Lower leg skin (tissue), 4 donors: ENCODE results near the gene CTNND1. TPM values are rescaled to one million over a fixed set of nuclear protein-coding genes. Genes with fewer than 3 reads are reported as not detected.

ENCODE experiments used
- DNase-seq, 2 donors: peaks; one replicate each; pipeline ENCODE4 v3.0.0-alpha.2; 2019; ENCODE audit warnings: low spot score in 2 of 2
- H3K4me3 ChIP-seq: fragments of 200-600 bp; sonication (generic); 2 replicates; pipeline ENCODE4 v1.5.1; 2017; ENCODE audit warnings: mild to moderate bottlenecking, low read depth; ENCODE audit not compliant: poor library complexity, severe bottlenecking
- POLR2A ChIP-seq, 2 donors: fragments of 450-650 bp; IDR thresholded peaks; one replicate each; pipeline ENCODE4 v1.6.1; 2016 to 2017; ENCODE audit warnings: antibody characterized with exemption in 2 of 2, mild to moderate bottlenecking in 1 of 2, moderate library complexity in 1 of 2
- WGBS, 2 donors: methylation state at CpG; one replicate each; pipeline ENCODE4 v1.1.5; 2018; 5-methylcytosine and 5-hydroxymethylcytosine counted together
- intact Hi-C: fragments of 100-400 bp; cut with DNase I; formaldehyde crosslinking; loops from one replicate; pipeline ENCODE4 v1.15.0; 2023; ENCODE audit warnings: low total_unique reads
- total RNA-seq, 4 donors: library from RNA; depleted of rRNA; stranded (reverse); fragments of >200 nt; gene quantifications; one replicate each; pipeline ENCODE4 v1.1.0, GENCODE V29; 2016
- TF ChIP-seq, protein P1 (sequence below), 3 donors: fragments of 450-650 bp; IDR thresholded peaks; one replicate each; pipeline ENCODE4 v1.5.1; 2016; ENCODE audit warnings: antibody characterized with exemption in 3 of 3, mild to moderate bottlenecking in 3 of 3, moderate library complexity in 2 of 3

The CTNND1 gene
- total RNA-seq, 4 donors from 2014 or later: 186 to 243 (median 197) TPM

DNA sequence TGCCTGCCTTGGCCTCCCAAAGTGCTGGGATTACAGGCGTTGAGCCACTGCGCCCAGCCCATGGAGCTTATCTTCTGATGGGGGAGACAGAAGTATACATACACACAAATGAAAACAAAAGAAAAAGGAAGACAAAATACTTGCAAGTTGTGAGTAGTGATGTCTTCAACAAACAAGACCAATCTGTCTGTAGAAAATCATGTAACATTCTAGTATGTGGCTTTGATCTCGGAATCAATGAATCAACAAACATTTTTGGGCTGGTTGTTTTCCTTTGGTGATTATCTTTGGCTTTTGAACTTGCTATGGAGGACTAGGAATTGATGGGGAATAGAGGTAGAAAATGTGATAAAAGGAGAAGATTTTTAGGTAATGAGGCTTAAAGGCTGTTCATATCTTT is 3.4 kb upstream of the CTNND1 start:
- intact Hi-C loops: no loop called here
- DNase-seq: no peak
- TF ChIP-seq POLR2A (IDR thresholded peaks at IDR 0.05): no peak
- TF ChIP-seq, protein P1, sequence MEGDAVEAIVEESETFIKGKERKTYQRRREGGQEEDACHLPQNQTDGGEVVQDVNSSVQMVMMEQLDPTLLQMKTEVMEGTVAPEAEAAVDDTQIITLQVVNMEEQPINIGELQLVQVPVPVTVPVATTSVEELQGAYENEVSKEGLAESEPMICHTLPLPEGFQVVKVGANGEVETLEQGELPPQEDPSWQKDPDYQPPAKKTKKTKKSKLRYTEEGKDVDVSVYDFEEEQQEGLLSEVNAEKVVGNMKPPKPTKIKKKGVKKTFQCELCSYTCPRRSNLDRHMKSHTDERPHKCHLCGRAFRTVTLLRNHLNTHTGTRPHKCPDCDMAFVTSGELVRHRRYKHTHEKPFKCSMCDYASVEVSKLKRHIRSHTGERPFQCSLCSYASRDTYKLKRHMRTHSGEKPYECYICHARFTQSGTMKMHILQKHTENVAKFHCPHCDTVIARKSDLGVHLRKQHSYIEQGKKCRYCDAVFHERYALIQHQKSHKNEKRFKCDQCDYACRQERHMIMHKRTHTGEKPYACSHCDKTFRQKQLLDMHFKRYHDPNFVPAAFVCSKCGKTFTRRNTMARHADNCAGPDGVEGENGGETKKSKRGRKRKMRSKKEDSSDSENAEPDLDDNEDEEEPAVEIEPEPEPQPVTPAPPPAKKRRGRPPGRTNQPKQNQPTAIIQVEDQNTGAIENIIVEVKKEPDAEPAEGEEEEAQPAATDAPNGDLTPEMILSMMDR (IDR thresholded peaks at IDR 0.05): no peak
- no peak overlapping the region for H3K4me3 ChIP-seq
- 91 to 94% methylated on average over 3 of the region's 3 CpGs for WGBS, 2 donors

DNA sequence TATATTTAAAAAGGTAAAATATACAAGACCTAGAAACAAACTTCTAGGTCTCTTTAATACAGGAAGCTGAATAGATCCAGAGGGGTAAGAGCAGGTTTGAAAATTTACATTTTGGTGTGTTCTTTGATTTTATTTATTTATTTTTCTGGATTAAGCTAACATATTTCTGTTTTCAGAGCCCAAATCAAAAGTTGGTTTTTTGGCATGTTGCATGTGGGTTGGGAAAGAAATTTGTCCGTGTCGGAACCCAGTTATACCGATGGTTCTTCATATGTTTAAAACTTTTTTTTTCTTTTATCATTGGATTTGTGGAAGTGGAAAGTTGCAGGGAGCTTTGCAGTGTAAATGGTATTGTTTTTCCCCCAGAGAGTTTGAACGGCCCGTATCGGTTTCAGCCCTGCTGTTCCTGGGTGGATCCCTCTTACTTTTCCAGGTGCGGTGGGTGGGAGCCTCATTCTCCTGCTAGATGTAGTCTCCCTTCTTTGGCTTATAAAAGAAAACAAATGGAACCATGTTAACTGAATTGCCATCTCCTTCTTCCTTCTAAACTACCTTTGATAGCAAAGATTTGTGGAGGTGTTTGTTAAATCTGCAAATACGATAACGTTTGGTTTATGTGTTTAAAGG is 746 bp downstream of the CTNND1 start:
- intact Hi-C loops: no loop called here
- H3K4me3 ChIP-seq: peak overlapping the region; percentile 36
- TF ChIP-seq, protein P1 (IDR thresholded peaks at IDR 0.05): no peak
- no peak for TF ChIP-seq POLR2A (IDR thresholded peaks at IDR 0.05)
- 1 to 5% methylated on average over 9 of the region's 9 CpGs for WGBS, 2 donors
- no peak for DNase-seq

DNA sequence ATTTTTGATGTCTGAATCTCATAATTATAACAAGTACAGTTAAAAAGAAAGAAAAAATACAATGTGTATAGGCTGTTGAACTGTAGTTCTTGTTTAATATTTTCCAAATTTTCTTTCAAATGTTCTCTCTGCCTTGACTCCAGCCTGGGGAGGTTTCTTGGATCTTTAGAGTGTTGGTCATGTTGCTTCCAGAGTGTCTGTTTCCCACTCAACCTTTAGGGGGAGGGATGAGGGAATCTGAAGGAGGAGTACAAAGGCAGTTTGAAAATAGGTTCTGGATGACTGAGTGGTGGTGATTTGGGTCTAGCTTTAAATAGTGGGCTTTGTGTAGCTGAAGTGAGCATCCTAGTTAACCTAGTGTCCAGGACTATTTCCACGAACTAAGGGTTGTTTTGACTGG is 2.0 kb downstream of the CTNND1 start:
- no peak for TF ChIP-seq POLR2A (IDR thresholded peaks at IDR 0.05)
- TF ChIP-seq, protein P1 (IDR thresholded peaks at IDR 0.05): no peak
- 8 to 10% methylated on average over 1 of the region's 1 CpG for WGBS, 2 donors
- intact Hi-C loops: no loop called here
- H3K4me3 ChIP-seq: no peak overlapping the region
- no peak for DNase-seq

DNA sequence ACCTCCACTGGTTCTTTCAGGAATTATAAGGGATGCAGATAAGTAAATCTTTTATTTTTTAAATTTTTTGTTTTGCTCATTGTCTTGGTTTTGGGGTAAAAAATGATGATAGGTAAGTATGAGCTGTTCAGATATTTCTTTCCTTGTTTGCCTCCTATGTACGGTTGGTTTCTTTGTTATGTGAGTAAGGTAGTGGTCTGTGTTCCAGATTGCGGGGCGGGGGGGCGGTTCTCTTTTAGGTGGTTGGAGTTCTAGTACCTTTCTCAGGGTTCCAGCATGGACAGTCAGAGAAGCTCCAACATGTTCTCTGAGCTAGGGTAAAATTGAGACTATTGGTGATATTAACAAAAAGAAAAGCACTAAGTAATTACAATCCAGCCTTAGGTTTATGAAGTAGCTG is 2.4 kb downstream of the CTNND1 start:
- WGBS, 2 donors: 29 to 30% methylated on average over 4 of the region's 4 CpGs
- no peak overlapping the region for H3K4me3 ChIP-seq
- intact Hi-C loops: no loop called here
- no peak for DNase-seq
- TF ChIP-seq, protein P1 (IDR thresholded peaks at IDR 0.05): no peak
- no peak for TF ChIP-seq POLR2A (IDR thresholded peaks at IDR 0.05)

DNA sequence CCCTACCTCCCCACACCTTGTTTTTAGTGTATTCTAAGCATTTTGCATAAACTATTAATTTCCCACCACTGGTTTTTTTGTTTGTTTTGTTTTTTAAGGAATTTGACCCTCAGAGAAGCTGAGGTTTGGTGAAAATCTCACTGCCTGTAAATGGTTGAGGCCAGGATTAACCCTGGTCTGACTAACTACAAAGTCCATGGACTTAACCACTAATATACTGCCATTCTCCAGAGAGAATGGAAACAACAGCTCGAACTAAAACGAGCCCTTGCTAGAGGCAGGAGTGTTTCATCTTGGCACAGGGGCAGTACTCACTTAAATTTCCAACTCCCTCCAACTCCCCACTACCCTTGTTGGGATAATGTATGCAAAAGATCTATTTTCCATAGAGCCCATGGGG is 3.0 kb downstream of the CTNND1 start:
- WGBS, 2 donors: 20 to 30% methylated on average over 2 of the region's 2 CpGs
- intact Hi-C loops: no loop called here
- H3K4me3 ChIP-seq: no peak overlapping the region
- DNase-seq: no peak
- TF ChIP-seq POLR2A (IDR thresholded peaks at IDR 0.05): no peak
- TF ChIP-seq, protein P1 (IDR thresholded peaks at IDR 0.05): no peak

DNA sequence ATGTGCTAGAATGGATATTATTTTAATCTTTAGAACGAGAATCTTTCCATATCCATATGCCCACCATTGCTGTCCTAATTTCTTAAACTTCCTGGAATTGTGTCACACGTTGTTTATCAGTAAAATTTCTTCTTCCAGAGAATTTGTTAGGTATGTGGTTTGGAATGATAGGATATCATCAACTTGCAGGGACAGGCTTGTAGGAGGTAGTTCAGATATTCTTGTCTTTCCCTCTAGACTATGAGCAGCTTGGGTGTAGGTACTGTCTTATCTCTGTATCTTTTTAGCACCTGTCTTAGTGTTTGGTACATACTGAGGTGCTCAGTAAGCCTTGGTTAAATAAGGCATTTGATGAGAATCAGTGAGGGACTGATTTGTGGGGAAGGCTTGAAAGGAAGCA is 3.4 kb downstream of the CTNND1 start:
- H3K4me3 ChIP-seq: no peak overlapping the region
- no peak for DNase-seq
- intact Hi-C loops: no loop called here
- 11 to 17% methylated on average over 2 of the region's 2 CpGs for WGBS, 2 donors
- TF ChIP-seq, protein P1 (IDR thresholded peaks at IDR 0.05): no peak
- TF ChIP-seq POLR2A (IDR thresholded peaks at IDR 0.05): no peak
